Activated T-helper 2 cell treated with anti-CD3 and anti-CD28 coated beads, Interferon-gamma antibody, Interleukin-2, Interleukin-4, amounts not matched to agents 10 μg/mL and 5 μg/mL and 100 μg/mL, durations not matched to agents 14 hours and 24 hours and 36 hours (primary cell): ENCODE measurements around the gene EXOSC2. TPM values are rescaled to one million over a fixed set of nuclear protein-coding genes. Genes with fewer than 3 reads are reported as not detected.

Experiments used
- DNase-seq: peaks from one replicate; pipeline ENCODE4 v3.0.0; 2021; ENCODE audit warnings: low spot score
- H3K27ac Mint-ChIP-seq: one replicate; pipeline ENCODE4 v1.8.0; 2021; ENCODE audit warnings: mixed read lengths
- H3K27me3 Mint-ChIP-seq: one replicate; pipeline ENCODE4 v1.8.0; 2021; ENCODE audit warnings: low read depth, mixed read lengths
- H3K36me3 Mint-ChIP-seq: one replicate; pipeline ENCODE4 v1.8.0; 2021; ENCODE audit warnings: low read depth, mixed read lengths
- H3K4me1 Mint-ChIP-seq: one replicate; pipeline ENCODE4 v1.8.0; 2021; ENCODE audit warnings: low read depth, mixed read lengths
- H3K4me3 Mint-ChIP-seq: one replicate; pipeline ENCODE4 v1.8.0; 2021; ENCODE audit warnings: low read depth, mild to moderate bottlenecking, moderate library complexity, mixed read lengths
- H3K9me3 Mint-ChIP-seq: one replicate; pipeline ENCODE4 v1.8.0; 2021; ENCODE audit warnings: mixed read lengths
- intact Hi-C: fragments of 100-400 bp; cut with micrococcal nuclease; formaldehyde crosslinking; loops from one replicate; pipeline ENCODE4 v1.15.1; 2023
- total RNA-seq: library from RNA; stranded (reverse); gene quantifications from 2 replicates; pipeline ENCODE4 v1.2.3, GENCODE V29; 2022

The EXOSC2 gene
- 93.0 and 94.9 TPM in 2 replicates for total RNA-seq

DNA sequence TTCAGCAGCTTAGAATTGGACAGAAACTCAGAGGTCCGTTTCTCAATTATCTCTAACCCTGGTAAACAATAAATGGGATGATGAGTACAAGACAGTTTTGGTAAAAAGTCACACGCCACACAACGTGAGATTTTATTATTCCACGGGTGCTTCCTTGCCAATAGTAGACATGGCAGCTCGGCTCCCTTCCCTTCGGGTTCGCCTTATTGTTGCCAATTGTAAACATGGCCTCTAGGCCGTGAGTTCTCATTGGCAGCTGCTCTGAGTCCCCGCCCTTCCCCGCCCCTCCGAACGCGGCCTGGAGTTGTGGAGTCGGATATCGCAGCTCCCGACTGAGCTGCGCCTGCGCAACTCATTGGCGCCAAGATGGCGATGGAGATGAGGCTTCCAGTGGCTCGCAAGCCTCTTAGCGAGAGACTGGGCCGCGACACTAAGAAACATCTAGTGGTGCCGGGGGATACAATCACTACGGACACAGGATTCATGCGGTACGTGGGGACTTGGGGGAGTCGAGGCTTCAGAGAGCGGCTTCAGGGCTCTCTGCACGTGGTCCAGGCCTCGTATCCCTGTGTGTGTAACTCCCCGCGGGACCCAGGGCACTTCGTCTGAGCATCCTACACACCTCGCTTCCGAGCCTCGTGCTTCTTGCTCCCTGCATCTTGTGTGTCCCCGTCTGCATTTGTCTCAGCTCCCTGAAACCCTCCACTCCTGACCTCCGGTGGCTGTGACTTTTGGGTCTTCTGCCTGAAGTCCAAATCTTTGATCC is at the start of gene EXOSC2:
TSS of gene EXOSC2 (plus strand) at position 355 of the 766 bp plus-strand sequence. CDS start at position 367, 12 bp downstream.
- H3K27me3 Mint-ChIP-seq: peaks cover 4% of the 10 kb centered on the region
- peaks cover 41% of the 10 kb centered on the region for H3K4me1 Mint-ChIP-seq
- no peaks in the 10 kb centered on the region for H3K9me3 Mint-ChIP-seq
- peak within 1 kb of the TSS; percentile 96 for H3K4me3 Mint-ChIP-seq
- peak; percentile 89 for DNase-seq
- peak within 1 kb of the TSS; percentile 88 for H3K27ac Mint-ChIP-seq
- intact Hi-C loops: loop anchor here (1.0 kb wide), 1 partner anchor 19 kb away; no protein-coding TSS in a partner anchor
- H3K36me3 Mint-ChIP-seq: peaks cover 40% of the 10 kb centered on the region

GRCh38 chr9:130651221-130651620 is 42.4 kb upstream of the EXOSC2 start:
- Mint-ChIP-seq H3K27me3 (peaks cover 18% of the 10 kb centered on the region), H3K9me3 (no peaks in the 10 kb centered on the region), H3K36me3 (no peaks in the 10 kb centered on the region), H3K4me1 (no peaks in the 10 kb centered on the region), H3K4me3 (no peak overlapping the region), H3K27ac (no peak overlapping the region)
- DNase-seq: no peak
- intact Hi-C loops: no loop called here

- DNase-seq: no peak
- Mint-ChIP-seq H3K9me3 (no peaks in the 10 kb centered on the region), H3K4me3 (no peak overlapping the region), H3K27ac (no peak overlapping the region), H3K27me3 (peaks cover 22% of the 10 kb centered on the region), H3K36me3 (no peaks in the 10 kb centered on the region), H3K4me1 (no peaks in the 10 kb centered on the region)
- intact Hi-C loops: no loop called here
Observed at GRCh38 chr9:130651752-130652151, 41.8 kb upstream of the EXOSC2 start.

DNA sequence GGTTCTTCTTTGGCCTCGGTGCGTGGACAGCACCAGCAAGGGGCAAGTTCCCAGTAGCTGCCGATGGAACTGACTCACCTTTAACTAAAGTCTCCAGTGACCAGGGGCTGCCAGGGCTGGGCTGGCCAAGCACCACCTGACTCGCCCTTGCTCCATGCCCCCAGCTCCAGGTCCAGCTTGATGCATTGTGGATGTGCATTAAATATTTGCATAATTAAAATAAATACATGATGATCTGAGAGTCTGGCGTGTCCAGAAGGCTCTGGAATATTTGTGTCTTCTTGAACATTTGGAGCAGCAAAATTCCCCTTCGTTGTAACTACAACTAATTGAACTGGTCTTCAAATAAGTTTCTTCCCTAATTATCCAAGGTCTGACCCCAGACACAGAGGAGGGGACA is 38.7 kb upstream of the EXOSC2 start:
- peaks cover 43% of the 10 kb centered on the region for H3K27me3 Mint-ChIP-seq
- intact Hi-C loops: no loop called here
- no peak for DNase-seq

GRCh38 chr9:130658893-130659698 is 34.5 kb upstream of the EXOSC2 start:
- Mint-ChIP-seq H3K4me3 (no peak overlapping the region), H3K4me1 (no peaks in the 10 kb centered on the region)

More for the DNA sequence above, 38.7 kb upstream of the EXOSC2 start:
- H3K4me1 Mint-ChIP-seq: no peaks in the 10 kb centered on the region
- H3K36me3 Mint-ChIP-seq: no peaks in the 10 kb centered on the region
- H3K9me3 Mint-ChIP-seq: no peaks in the 10 kb centered on the region
- H3K27ac Mint-ChIP-seq: no peak overlapping the region
- no peak overlapping the region for H3K4me3 Mint-ChIP-seq

DNA sequence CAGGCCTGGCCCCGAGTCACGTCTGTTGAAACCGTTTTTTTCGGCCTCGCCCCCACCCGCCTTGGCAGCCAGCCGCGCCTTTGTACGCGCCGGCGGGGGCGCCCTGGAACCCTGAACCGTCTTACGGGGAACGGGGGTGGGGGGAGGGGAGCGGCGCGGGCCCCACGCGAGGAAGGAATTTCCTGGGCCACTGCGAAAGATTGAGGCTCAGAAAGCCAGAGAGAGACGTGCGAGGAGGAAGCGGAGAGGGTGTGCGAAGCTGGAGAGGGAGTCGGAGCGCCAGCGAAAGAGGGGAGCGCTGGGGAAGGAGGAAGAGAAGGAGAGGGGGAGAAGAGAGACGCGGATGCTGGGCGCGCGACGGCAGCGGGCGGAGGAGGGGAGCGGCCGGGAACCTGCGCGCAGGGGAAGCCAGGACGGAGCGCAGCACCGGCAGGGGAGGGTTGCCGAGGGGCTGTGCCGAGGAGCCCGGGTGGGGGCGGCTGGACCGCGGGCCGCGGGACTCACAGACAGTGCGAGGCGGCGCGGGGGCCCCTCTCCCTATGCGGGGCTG is 33.8 kb upstream of the EXOSC2 start:
- Mint-ChIP-seq H3K27me3 (peaks cover 65% of the 10 kb centered on the region), H3K27ac (no peak overlapping the region), H3K4me1 (no peaks in the 10 kb centered on the region), H3K9me3 (no peaks in the 10 kb centered on the region), H3K36me3 (no peaks in the 10 kb centered on the region), H3K4me3 (no peak overlapping the region)
- DNase-seq: no peak
- intact Hi-C loops: loop anchor here (5.0 kb wide), 1 partner anchor 1753 kb away; the partner anchor contains the start of gene CFAP77

More at GRCh38 chr9:130658893-130659698, 34.5 kb upstream of the EXOSC2 start:
- Mint-ChIP-seq H3K27ac (no peak overlapping the region), H3K36me3 (no peaks in the 10 kb centered on the region), H3K27me3 (peaks cover 62% of the 10 kb centered on the region), H3K9me3 (no peaks in the 10 kb centered on the region)
- no peak for DNase-seq
- intact Hi-C loops: no loop called here

DNA sequence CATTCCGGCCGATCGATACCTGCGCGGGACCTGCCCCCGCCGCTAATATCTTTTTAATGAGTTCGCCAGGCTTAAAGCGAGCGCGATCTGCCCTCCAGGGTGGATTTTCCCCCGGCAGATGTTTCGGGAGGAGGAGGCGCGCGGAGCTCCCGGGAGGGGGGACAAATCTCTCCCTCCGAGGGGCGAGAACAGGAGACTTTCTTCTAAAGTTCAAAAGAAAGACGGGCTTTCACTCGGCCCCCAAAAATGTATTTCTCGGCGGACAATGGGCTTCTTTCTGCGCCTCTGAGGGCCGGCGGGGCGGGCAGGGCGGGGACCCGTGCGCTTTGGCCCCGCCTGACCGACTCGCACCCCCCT is 33.3 kb upstream of the EXOSC2 start:
- Mint-ChIP-seq H3K9me3 (no peaks in the 10 kb centered on the region), H3K4me3 (no peak overlapping the region)
- intact Hi-C loops: loop anchor here (5.0 kb wide), 1 partner anchor 1752 kb away; the partner anchor contains the start of gene CFAP77

GRCh38 chr9:130660683-130661450 is 32.7 kb upstream of the EXOSC2 start:
- Mint-ChIP-seq H3K4me3 (no peak overlapping the region), H3K27ac (no peak overlapping the region), H3K9me3 (no peaks in the 10 kb centered on the region), H3K27me3 (peaks cover 60% of the 10 kb centered on the region), H3K4me1 (peaks cover 3% of the 10 kb centered on the region), H3K36me3 (no peaks in the 10 kb centered on the region)
- intact Hi-C loops: loop anchor here (5.0 kb wide), 1 partner anchor 1751 kb away; the partner anchor contains the start of gene CFAP77
- no peak for DNase-seq

More for the DNA sequence above, 33.3 kb upstream of the EXOSC2 start:
- peaks cover 61% of the 10 kb centered on the region for H3K27me3 Mint-ChIP-seq
- peaks cover under 1% of the 10 kb centered on the region for H3K4me1 Mint-ChIP-seq
- H3K27ac Mint-ChIP-seq: no peak overlapping the region
- DNase-seq: no peak
- no peaks in the 10 kb centered on the region for H3K36me3 Mint-ChIP-seq

- Mint-ChIP-seq H3K36me3 (no peaks in the 10 kb centered on the region), H3K9me3 (no peaks in the 10 kb centered on the region), H3K27ac (no peak overlapping the region), H3K27me3 (peaks cover 58% of the 10 kb centered on the region), H3K4me1 (peaks cover 3% of the 10 kb centered on the region), H3K4me3 (no peak overlapping the region)
- intact Hi-C loops: loop anchor here (5.0 kb wide), 1 partner anchor 1751 kb away; the partner anchor contains the start of gene CFAP77
- no peak for DNase-seq
Observed at GRCh38 chr9:130661451-130662098, 32.0 kb upstream of the EXOSC2 start.

GRCh38 chr9:130662099-130662969 is 31.2 kb upstream of the EXOSC2 start:
- peaks cover 3% of the 10 kb centered on the region for H3K4me1 Mint-ChIP-seq
- no peaks in the 10 kb centered on the region for H3K36me3 Mint-ChIP-seq
- no peak overlapping the region for H3K4me3 Mint-ChIP-seq
- no peaks in the 10 kb centered on the region for H3K9me3 Mint-ChIP-seq
- H3K27ac Mint-ChIP-seq: no peak overlapping the region
- peaks cover 57% of the 10 kb centered on the region for H3K27me3 Mint-ChIP-seq
- intact Hi-C loops: loop anchor here (5.0 kb wide), 1 partner anchor 1750 kb away; the partner anchor contains the start of gene CFAP77
- DNase-seq: no peak

DNA sequence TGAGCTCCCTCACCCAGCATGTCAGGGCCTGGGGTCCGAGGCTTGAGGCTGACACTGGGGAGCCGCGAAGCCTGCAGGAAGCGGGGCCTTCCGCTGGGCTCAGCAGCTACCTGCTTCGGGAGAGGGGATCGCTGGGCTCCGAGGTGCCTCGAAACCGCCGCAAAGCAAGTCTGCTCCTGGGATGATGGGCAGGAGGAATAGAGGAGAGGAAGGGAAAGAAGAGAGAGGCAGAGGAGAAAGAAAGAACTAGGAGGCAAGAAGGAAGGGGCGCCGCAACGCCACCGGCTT is 30.7 kb upstream of the EXOSC2 start:
- H3K9me3 Mint-ChIP-seq: no peaks in the 10 kb centered on the region
- intact Hi-C loops: loop anchor here (5.0 kb wide), 1 partner anchor 1749 kb away; the partner anchor contains the start of gene CFAP77

More for the DNA sequence above, 30.7 kb upstream of the EXOSC2 start:
- Mint-ChIP-seq H3K27ac (no peak overlapping the region), H3K27me3 (peaks cover 58% of the 10 kb centered on the region), H3K4me3 (no peak overlapping the region), H3K4me1 (peaks cover 3% of the 10 kb centered on the region), H3K36me3 (no peaks in the 10 kb centered on the region)
- no peak for DNase-seq
